ENCODE measurements around the gene SORCS3. TPM values are rescaled to one million over a fixed set of nuclear protein-coding genes. Genes with fewer than 3 reads are reported as not detected.

Gene SORCS3
- total RNA-seq, 1 experiment from 2014 or later = 0.94 TPM

GRCh38 chr10:104780165-104780564, 139.1 kb downstream of the SORCS3 start:
- TF ChIP-seq USF2 (CRISPR knock-in tag; IDR thresholded peaks at IDR 0.05) = no peak
- Mint-ChIP-seq H3K9me3 (no peaks in the 10 kb centered on the region), H3K4me1 (peaks cover 18% of the 10 kb centered on the region), H3K36me3 (no peaks in the 10 kb centered on the region), H3K27ac (no peak overlapping the region), H3K27me3 (ENCODE audit: low read depth) (no peaks in the 10 kb centered on the region), H3K4me3 (no peak overlapping the region)
- ATAC-seq (no peak), DNase-seq (ENCODE audit: low spot score) (no peak)
- ChIA-PET CTCF (no interaction called here), POLR2A (no interaction called here)

DNA sequence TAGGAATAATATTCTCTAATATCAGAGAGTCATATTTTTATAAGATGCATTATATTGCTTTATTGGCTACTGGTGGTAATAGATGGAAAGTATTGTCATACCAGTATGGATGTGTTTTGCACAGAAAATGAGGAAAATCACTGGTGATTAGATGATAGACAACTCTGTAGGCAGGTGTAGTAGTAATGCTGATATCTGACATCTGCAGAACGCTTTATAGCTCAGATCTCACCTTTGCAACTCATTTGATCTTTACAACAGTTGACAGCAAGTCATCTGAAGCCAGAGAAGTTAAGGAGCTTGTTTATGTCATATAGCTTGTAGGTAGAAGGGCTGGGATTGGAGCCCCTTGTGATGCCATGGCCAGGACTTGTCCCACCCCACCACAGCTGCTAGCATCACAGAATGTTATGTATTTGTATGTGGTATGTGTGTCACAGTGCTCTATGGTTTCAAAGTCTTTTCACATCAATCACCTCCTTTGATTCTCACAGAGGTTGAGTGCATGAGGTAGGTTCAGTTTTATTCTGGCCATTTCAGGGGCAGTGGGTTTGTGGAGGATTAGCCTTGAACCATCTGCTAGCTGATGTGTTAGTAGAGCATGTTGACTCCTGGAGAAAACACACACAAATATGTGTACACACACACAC, 140.0 kb downstream of the SORCS3 start:
- Mint-ChIP-seq H3K9me3 (peaks cover 6% of the 10 kb centered on the region), H3K27me3 (ENCODE audit: low read depth) (no peaks in the 10 kb centered on the region), H3K36me3 (peaks cover 5% of the 10 kb centered on the region; the same call in 1 of the 2 replicates), H3K4me3 (no peak overlapping the region), H3K27ac (no peak overlapping the region), H3K4me1 (peaks cover 14% of the 10 kb centered on the region)
- TF ChIP-seq ZNF396 (CRISPR knock-in tag; IDR thresholded peaks at IDR 0.05; ENCODE audit: borderline replicate concordance) (no peak), RORB (CRISPR knock-in tag; IDR thresholded peaks at IDR 0.05) (no peak), SP1 (CRISPR knock-in tag; conservative IDR thresholded peaks at IDR 0.05) (no peak), GRHL2 (CRISPR knock-in tag; IDR thresholded peaks at IDR 0.05; ENCODE audit: insufficient replicate concordance, severe bottlenecking) (no peak), ZNF425 (CRISPR knock-in tag; conservative IDR thresholded peaks at IDR 0.05) (no peak)
- TF ChIP-seq, protein P1, sequence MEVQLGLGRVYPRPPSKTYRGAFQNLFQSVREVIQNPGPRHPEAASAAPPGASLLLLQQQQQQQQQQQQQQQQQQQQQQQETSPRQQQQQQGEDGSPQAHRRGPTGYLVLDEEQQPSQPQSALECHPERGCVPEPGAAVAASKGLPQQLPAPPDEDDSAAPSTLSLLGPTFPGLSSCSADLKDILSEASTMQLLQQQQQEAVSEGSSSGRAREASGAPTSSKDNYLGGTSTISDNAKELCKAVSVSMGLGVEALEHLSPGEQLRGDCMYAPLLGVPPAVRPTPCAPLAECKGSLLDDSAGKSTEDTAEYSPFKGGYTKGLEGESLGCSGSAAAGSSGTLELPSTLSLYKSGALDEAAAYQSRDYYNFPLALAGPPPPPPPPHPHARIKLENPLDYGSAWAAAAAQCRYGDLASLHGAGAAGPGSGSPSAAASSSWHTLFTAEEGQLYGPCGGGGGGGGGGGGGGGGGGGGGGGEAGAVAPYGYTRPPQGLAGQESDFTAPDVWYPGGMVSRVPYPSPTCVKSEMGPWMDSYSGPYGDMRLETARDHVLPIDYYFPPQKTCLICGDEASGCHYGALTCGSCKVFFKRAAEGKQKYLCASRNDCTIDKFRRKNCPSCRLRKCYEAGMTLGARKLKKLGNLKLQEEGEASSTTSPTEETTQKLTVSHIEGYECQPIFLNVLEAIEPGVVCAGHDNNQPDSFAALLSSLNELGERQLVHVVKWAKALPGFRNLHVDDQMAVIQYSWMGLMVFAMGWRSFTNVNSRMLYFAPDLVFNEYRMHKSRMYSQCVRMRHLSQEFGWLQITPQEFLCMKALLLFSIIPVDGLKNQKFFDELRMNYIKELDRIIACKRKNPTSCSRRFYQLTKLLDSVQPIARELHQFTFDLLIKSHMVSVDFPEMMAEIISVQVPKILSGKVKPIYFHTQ (CRISPR knock-in tag; IDR thresholded peaks at IDR 0.05) = no peak
- DNase-seq (ENCODE audit: low spot score) (no peak), ATAC-seq (no peak)
- CTCF ChIA-PET = no interaction called here
- POLR2A ChIA-PET = no interaction called here

- Mint-ChIP-seq H3K9me3 (peaks cover 16% of the 10 kb centered on the region), H3K4me3 (no peak overlapping the region), H3K27me3 (ENCODE audit: low read depth) (no peaks in the 10 kb centered on the region), H3K4me1 (peaks cover 7% of the 10 kb centered on the region; the same call in 1 of the 2 replicates), H3K36me3 (peaks cover 10% of the 10 kb centered on the region; the same call in 1 of the 2 replicates), H3K27ac (no peak overlapping the region)
- POLR2A ChIA-PET = no interaction called here
- CTCF ChIA-PET = no interaction called here
- TF ChIP-seq ZSCAN18 (CRISPR knock-in tag; IDR thresholded peaks at IDR 0.05) (no peak), ZNF263 (CRISPR knock-in tag; IDR thresholded peaks at IDR 0.05; ENCODE audit: low read depth) (no peak), ETV6 (CRISPR knock-in tag; IDR thresholded peaks at IDR 0.05) (no peak), ESRRA (CRISPR knock-in tag; IDR thresholded peaks at IDR 0.05; ENCODE audit: borderline replicate concordance) (no peak)
- DNase-seq (ENCODE audit: low spot score) (no peak), ATAC-seq (no peak)
Measured at GRCh38 chr10:104784452-104784851, 143.4 kb downstream of the SORCS3 start.

DNA sequence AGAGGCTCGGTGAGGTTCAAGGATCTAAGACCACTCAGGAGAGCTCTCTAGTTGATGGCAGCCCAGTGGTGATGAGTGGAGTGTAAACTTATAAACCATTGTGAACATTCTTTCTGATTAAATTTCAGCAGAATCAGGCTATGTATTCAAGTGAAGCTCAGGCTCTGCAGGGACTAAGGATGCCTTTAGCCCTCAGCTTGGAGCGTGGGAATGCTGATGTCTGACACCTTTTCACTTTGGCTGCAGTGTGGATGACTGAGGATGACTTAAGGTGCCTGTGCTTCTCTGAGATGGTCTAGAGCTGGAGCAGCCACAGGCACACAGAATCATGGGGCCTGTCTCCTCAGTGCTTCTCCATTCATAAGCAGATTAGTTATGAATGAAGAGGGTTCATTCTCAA, 150.4 kb downstream of the SORCS3 start:
- DNase-seq (ENCODE audit: low spot score) = no peak
- Mint-ChIP-seq H3K27me3 (ENCODE audit: low read depth) (no peaks in the 10 kb centered on the region), H3K9me3 (peaks cover 10% of the 10 kb centered on the region), H3K36me3 (0 out of 2 replicates have a peak, but pooled peaks cover 6% of the 10 kb centered on the region), H3K4me1 (peaks cover 13% of the 10 kb centered on the region), H3K27ac (no peak overlapping the region), H3K4me3 (no peak overlapping the region)
- POLR2A ChIA-PET = no interaction called here
- ATAC-seq = no peak
- CTCF ChIA-PET = no interaction called here
- no peak for TF ChIP-seq ZBTB43 (CRISPR knock-in tag; IDR thresholded peaks at IDR 0.05)
- TF ChIP-seq, protein P2, sequence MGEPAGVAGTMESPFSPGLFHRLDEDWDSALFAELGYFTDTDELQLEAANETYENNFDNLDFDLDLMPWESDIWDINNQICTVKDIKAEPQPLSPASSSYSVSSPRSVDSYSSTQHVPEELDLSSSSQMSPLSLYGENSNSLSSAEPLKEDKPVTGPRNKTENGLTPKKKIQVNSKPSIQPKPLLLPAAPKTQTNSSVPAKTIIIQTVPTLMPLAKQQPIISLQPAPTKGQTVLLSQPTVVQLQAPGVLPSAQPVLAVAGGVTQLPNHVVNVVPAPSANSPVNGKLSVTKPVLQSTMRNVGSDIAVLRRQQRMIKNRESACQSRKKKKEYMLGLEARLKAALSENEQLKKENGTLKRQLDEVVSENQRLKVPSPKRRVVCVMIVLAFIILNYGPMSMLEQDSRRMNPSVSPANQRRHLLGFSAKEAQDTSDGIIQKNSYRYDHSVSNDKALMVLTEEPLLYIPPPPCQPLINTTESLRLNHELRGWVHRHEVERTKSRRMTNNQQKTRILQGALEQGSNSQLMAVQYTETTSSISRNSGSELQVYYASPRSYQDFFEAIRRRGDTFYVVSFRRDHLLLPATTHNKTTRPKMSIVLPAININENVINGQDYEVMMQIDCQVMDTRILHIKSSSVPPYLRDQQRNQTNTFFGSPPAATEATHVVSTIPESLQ (CRISPR knock-in tag; IDR thresholded peaks at IDR 0.05) = no peak
- TF ChIP-seq CREM (CRISPR knock-in tag; IDR thresholded peaks at IDR 0.05) = no peak
- no peak for TF ChIP-seq FOXK1 (CRISPR knock-in tag; IDR thresholded peaks at IDR 0.05)
- TF ChIP-seq NR1H2 (CRISPR knock-in tag; IDR thresholded peaks at IDR 0.05) = no peak
- no peak for TF ChIP-seq SP1 (CRISPR knock-in tag; conservative IDR thresholded peaks at IDR 0.05)
- no peak for TF ChIP-seq NFYB (CRISPR knock-in tag; conservative IDR thresholded peaks at IDR 0.05; ENCODE audit: low read depth)

Data from WTC11 (cell line).